Trophoblast cell (in vitro differentiated cells and primary cell): ENCODE measurements around the gene SH3BGRL2. TPM values are rescaled to one million over a fixed set of nuclear protein-coding genes. Genes with fewer than 3 reads are reported as not detected.
A peak's percentile ranks its signal among the peaks of the same experiment; 100 is the strongest.

Source experiments
- DNase-seq, 2 donors: peaks; one replicate each; pipeline ENCODE4 v3.0.0-alpha.2; 2016
- H2AFZ ChIP-seq: 2 replicates; pipeline ENCODE4 v1.6.1; 2013; ENCODE audit warnings: low read length, moderate library complexity, mild to moderate bottlenecking; ENCODE audit not compliant: insufficient read depth, poor library complexity
- H2AK5ac ChIP-seq: 2 replicates; pipeline ENCODE4 v1.6.1; 2013; ENCODE audit warnings: mild to moderate bottlenecking, low read length
- H2BK120ac ChIP-seq: 2 replicates; pipeline ENCODE4 v1.6.1; 2013; ENCODE audit warnings: low read length, mild to moderate bottlenecking, moderate library complexity; ENCODE audit not compliant: insufficient read depth, poor library complexity
- H2BK12ac ChIP-seq: 2 replicates; pipeline ENCODE4 v1.6.1; 2013; ENCODE audit warnings: mild to moderate bottlenecking, low read length, moderate library complexity
- H2BK5ac ChIP-seq: 2 replicates; pipeline ENCODE4 v1.6.1; 2013; ENCODE audit warnings: low read length, low read depth, moderate library complexity, mild to moderate bottlenecking; ENCODE audit not compliant: poor library complexity
- H3K14ac ChIP-seq: 2 replicates; pipeline ENCODE4 v1.6.1; 2013; ENCODE audit warnings: mild to moderate bottlenecking, low read length
- H3K18ac ChIP-seq: 2 replicates; pipeline ENCODE4 v1.6.1; 2013; ENCODE audit warnings: mild to moderate bottlenecking, low read length
- H3K23ac ChIP-seq: 2 replicates; pipeline ENCODE4 v1.6.1; 2013; ENCODE audit warnings: low read length
- H3K27ac ChIP-seq: 2 replicates; pipeline ENCODE4 v1.5.1; 2013; ENCODE audit warnings: low read depth, mild to moderate bottlenecking, inconsistent platforms, low read length, moderate library complexity
- H3K27me3 ChIP-seq: 2 replicates; pipeline ENCODE4 v1.6.1; 2013; ENCODE audit warnings: inconsistent platforms, mild to moderate bottlenecking, low read length, moderate library complexity; ENCODE audit not compliant: insufficient read depth
- H3K36me3 ChIP-seq, 2 experiments: 1 replicate in 1 of 2; 2 replicates in 1 of 2; pipeline ENCODE4 v1.6.1; 2013; ENCODE audit warnings: low read length in 2 of 2, mild to moderate bottlenecking in 2 of 2, moderate library complexity in 1 of 2; ENCODE audit not compliant: insufficient read depth in 2 of 2, control insufficient read depth in 1 of 2
- H3K4ac ChIP-seq: 2 replicates; pipeline ENCODE4 v1.6.1; 2013; ENCODE audit warnings: low read depth, mild to moderate bottlenecking, low read length, moderate library complexity
- H3K4me1 ChIP-seq, 2 experiments: 1 replicate in 1 of 2; 2 replicates in 1 of 2; pipeline ENCODE4 v1.6.1; 2013; ENCODE audit warnings: low read length in 2 of 2, mild to moderate bottlenecking in 2 of 2, moderate library complexity in 1 of 2; ENCODE audit not compliant: insufficient read depth in 2 of 2, control insufficient read depth in 1 of 2
- H3K4me2 ChIP-seq: 2 replicates; pipeline ENCODE4 v1.6.1; 2013; ENCODE audit warnings: inconsistent platforms, mild to moderate bottlenecking, low read length, moderate library complexity
- H3K4me3 ChIP-seq: 2 replicates; pipeline ENCODE4 v1.5.1; 2013; ENCODE audit warnings: mild to moderate bottlenecking, low read depth, low read length, inconsistent platforms
- H3K79me1 ChIP-seq: one replicate; pipeline ENCODE4 v1.6.1; 2013; ENCODE audit warnings: low read length
- H3K79me2 ChIP-seq: 2 replicates; pipeline ENCODE4 v1.6.1; 2013; ENCODE audit warnings: low read length, mild to moderate bottlenecking; ENCODE audit not compliant: control insufficient read depth, insufficient read depth, poor library complexity
- H3K9ac ChIP-seq: 2 replicates; pipeline ENCODE4 v1.6.1; 2013; ENCODE audit warnings: mild to moderate bottlenecking, low read length
- H3K9me3 ChIP-seq: 2 replicates; pipeline ENCODE4 v1.6.1; 2013; ENCODE audit warnings: low read depth, mild to moderate bottlenecking, control low read depth, inconsistent platforms, low read length; ENCODE audit not compliant: insufficient read depth
- H4K12ac ChIP-seq: 2 replicates; pipeline ENCODE4 v1.6.1; 2013; ENCODE audit warnings: low read depth, mild to moderate bottlenecking, low read length, moderate library complexity
- H4K8ac ChIP-seq: 2 replicates; pipeline ENCODE4 v1.6.1; 2013; ENCODE audit warnings: low read depth, mild to moderate bottlenecking, low read length, moderate library complexity
- H4K91ac ChIP-seq: one replicate; pipeline ENCODE4 v1.6.1; 2013; ENCODE audit warnings: low read depth, mild to moderate bottlenecking, low read length, moderate library complexity
- WGBS: extraction: QIAGEN DNeasy Blood & Tissue Kit; methylation state at CpG from one replicate; pipeline ENCODE4 v1.1.7; 2013; ENCODE audit warnings: missing lambda C conversion rate; ENCODE audit not compliant: insufficient read length, insufficient coverage; ENCODE audit errors: extremely low coverage; 5-methylcytosine and 5-hydroxymethylcytosine counted together
- polyA plus RNA-seq: library from polyadenylated mRNA; stranded (reverse); fragments of 200-250 nt; gene quantifications from 2 replicates; pipeline ENCODE4 v1.2.3, GENCODE V29; 2013

The SH3BGRL2 gene
- polyA plus RNA-seq: 23.8 and 24.4 TPM in 2 replicates

DNA sequence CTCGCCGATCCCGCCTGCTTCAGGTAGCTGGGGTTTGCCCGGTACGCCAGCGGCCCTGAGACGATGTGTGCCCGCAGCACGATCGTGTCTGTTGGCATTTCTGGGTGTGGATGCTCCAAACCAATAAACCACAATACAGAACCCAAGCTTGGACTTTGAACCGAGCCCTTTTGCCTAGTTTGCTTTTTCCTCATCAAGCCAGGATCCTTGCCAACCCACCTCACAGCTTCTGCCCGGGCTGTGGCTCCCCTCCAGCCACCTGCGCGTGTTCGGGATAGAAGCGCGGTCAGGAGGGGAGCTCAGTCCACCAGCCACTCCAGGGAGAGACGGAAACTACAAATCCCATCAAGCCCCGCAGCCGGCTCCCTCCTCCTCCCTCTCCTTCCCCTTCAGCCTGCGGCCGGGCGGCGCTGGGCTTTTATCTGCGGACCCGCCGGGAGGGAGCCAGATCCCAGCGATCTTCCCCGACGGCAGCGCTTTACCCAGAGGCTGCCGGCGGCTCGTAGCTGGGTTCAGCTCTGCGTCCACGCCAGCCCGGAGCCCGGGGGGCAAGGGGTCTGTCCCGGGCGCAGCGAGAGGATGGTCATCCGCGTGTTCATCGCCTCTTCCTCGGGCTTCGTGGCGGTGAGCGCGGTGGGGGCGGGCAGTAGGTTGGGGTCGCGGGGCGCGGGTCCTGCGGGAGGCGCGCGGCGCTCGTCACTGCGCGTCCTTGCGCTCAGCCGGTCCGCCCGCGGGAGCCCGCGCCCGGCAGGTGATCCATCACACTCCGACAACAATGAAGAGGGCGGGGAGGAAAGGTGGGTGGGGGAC lies at the start of gene SH3BGRL2:
SH3BGRL2 (plus strand) TSS at position 447 of the 810 bp plus-strand sequence; CDS start at position 580, 133 bp downstream.
- Histone ChIP-seq H3K4me3 (peak within 1 kb of the TSS; percentile 95), H2BK5ac (peak within 1 kb of the TSS; percentile 85), H3K4me1 (peaks cover 2 to 13% of the 10 kb centered on the region in 2 experiments), H4K8ac (peak within 1 kb of the TSS; percentile 95), H3K4ac (peak within 1 kb of the TSS; percentile 72), H2BK12ac (peak within 1 kb of the TSS; percentile 51), H3K79me1 (peaks cover 6% of the 10 kb centered on the region), H3K18ac (peak within 1 kb of the TSS; percentile 92), H2AK5ac (peak within 1 kb of the TSS; percentile 0), H3K79me2 (peaks cover 7% of the 10 kb centered on the region), H3K36me3 (no peaks in the 10 kb centered on the region), H3K4me2 (peak within 1 kb of the TSS; percentile 84), H3K14ac (peak within 1 kb of the TSS; percentile 94), H2BK120ac (peak within 1 kb of the TSS; percentile 82), H4K12ac (peak within 1 kb of the TSS; percentile 47), H3K9me3 (no peaks in the 10 kb centered on the region), H3K27me3 (no peaks in the 10 kb centered on the region), H3K9ac (peak within 1 kb of the TSS; percentile 76), H4K91ac (peak within 1 kb of the TSS; percentile 87), H3K23ac (no peak within 1 kb of the TSS), H2AFZ (peak within 1 kb of the TSS; percentile 94), H3K27ac (peak within 1 kb of the TSS; percentile 64)
- WGBS: no CpG with 5 or more reads among the region's 72 CpGs
- peak; percentile 27 to 54 for DNase-seq

DNA sequence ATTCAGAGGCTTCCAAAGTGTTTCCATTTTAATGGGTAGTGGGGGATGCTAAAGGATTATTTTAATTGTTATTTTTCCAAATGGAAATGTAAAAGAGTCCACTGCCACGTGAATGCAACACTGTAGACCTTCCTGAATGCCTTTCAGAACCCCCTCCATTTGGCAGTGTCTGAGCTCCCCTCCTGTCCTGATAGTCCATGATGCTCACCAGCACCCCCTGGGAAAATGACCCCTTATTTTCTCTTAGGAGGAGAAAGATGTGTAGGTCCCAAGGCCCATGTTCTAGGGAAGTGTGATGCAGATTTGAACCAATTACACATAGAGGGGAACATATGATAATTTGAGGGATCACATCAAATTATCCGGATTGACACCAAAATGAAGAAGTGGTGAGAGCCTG lies 46.8 kb upstream of the SH3BGRL2 start:
- Histone ChIP-seq H3K14ac (no peak overlapping the region), H3K9ac (no peak overlapping the region), H2BK120ac (no peak overlapping the region), H3K18ac (no peak overlapping the region), H3K27ac (no peak overlapping the region), H3K9me3 (no peaks in the 10 kb centered on the region), H3K4me2 (no peak overlapping the region), H3K23ac (no peak overlapping the region), H3K79me1 (no peaks in the 10 kb centered on the region), H3K36me3 (no peaks in the 10 kb centered on the region), H2AFZ (no peak overlapping the region), H3K27me3 (no peaks in the 10 kb centered on the region), H2BK5ac (no peak overlapping the region), H3K4me3 (no peak overlapping the region), H4K12ac (no peak overlapping the region), H4K8ac (no peak overlapping the region), H2AK5ac (no peak overlapping the region), H3K4me1 (no peaks in the 10 kb centered on the region), H3K79me2 (no peaks in the 10 kb centered on the region), H4K91ac (no peak overlapping the region), H3K4ac (no peak overlapping the region), H2BK12ac (no peak overlapping the region)
- WGBS: no CpG with 5 or more reads among the region's 2 CpGs
- DNase-seq: no peak

- no peaks in the 10 kb centered on the region for H3K4me1 ChIP-seq
- DNase-seq: peak; percentile 2 to 55
- no peak overlapping the region for H4K12ac ChIP-seq
- no peaks in the 10 kb centered on the region for H3K27me3 ChIP-seq
- H3K23ac ChIP-seq: no peak overlapping the region
- H3K79me2 ChIP-seq: no peaks in the 10 kb centered on the region
- no peak overlapping the region for H3K18ac ChIP-seq
- H3K4ac ChIP-seq: no peak overlapping the region
- H4K91ac ChIP-seq: no peak overlapping the region
- no peak overlapping the region for H3K27ac ChIP-seq
- no peak overlapping the region for H3K14ac ChIP-seq
- no peak overlapping the region for H3K4me3 ChIP-seq
- H3K9me3 ChIP-seq: no peaks in the 10 kb centered on the region
- no peaks in the 10 kb centered on the region for H3K79me1 ChIP-seq
- H2BK12ac ChIP-seq: no peak overlapping the region
- H3K9ac ChIP-seq: no peak overlapping the region
- H2AK5ac ChIP-seq: no peak overlapping the region
- H3K4me2 ChIP-seq: no peak overlapping the region
- H3K36me3 ChIP-seq: no peaks in the 10 kb centered on the region
- no peak overlapping the region for H2AFZ ChIP-seq
- no peak overlapping the region for H2BK120ac ChIP-seq
- H2BK5ac ChIP-seq: no peak overlapping the region
- H4K8ac ChIP-seq: no peak overlapping the region
Observed at GRCh38 chr6:79586548-79586947, 44.6 kb upstream of the SH3BGRL2 start.

DNA sequence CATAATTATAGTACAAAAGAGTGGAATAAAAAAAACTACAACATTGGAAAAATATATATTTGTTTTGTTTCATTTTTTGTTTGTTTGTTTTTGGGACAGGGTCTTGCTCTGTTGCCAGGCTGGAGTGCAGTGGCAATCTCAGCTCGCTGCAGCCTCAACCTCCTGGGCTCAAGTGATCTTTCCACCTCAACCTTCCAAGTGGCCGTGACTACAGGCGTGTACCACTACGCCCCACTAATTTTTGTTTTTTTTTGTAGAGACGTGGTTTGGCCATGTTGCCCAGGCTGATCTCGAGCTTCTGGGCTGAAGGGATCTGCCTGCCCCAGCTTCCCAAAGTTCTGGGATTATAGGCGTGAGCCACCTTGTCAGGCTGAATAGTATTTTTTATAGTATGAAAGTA lies 41.4 kb upstream of the SH3BGRL2 start:
- H4K91ac ChIP-seq: no peak overlapping the region
- H3K9me3 ChIP-seq: no peaks in the 10 kb centered on the region
- no peak overlapping the region for H3K14ac ChIP-seq
- no peaks in the 10 kb centered on the region for H3K36me3 ChIP-seq
- no CpG with 5 or more reads among the region's 7 CpGs for WGBS
- H3K4me1 ChIP-seq: no peaks in the 10 kb centered on the region
- H2BK12ac ChIP-seq: no peak overlapping the region
- no peak overlapping the region for H2AK5ac ChIP-seq
- no peaks in the 10 kb centered on the region for H3K27me3 ChIP-seq
- no peak overlapping the region for H4K12ac ChIP-seq
- no peak overlapping the region for H3K23ac ChIP-seq
- no peak overlapping the region for H3K4me3 ChIP-seq
- H2BK120ac ChIP-seq: no peak overlapping the region
- no peak for DNase-seq
- H3K18ac ChIP-seq: no peak overlapping the region
- no peak overlapping the region for H2AFZ ChIP-seq
- H3K9ac ChIP-seq: no peak overlapping the region
- no peaks in the 10 kb centered on the region for H3K79me2 ChIP-seq
- no peak overlapping the region for H3K4me2 ChIP-seq
- H2BK5ac ChIP-seq: no peak overlapping the region
- no peaks in the 10 kb centered on the region for H3K79me1 ChIP-seq
- no peak overlapping the region for H4K8ac ChIP-seq
- no peak overlapping the region for H3K27ac ChIP-seq
- no peak overlapping the region for H3K4ac ChIP-seq
